HG03354 (cell line): ENCODE results near the gene CLCN7.
"Not testable (repeated sequence)": the region's sequence is repeated elsewhere in the genome, so short reads cannot be mapped to it uniquely, and the experiment has no call there.

ENCODE experiments used
- ATAC-seq: cut with Tn5 transposase; IDR thresholded peaks from one replicate; pipeline ENCODE4 v1.9.1; 2021; ENCODE audit warnings: mild to moderate bottlenecking; ENCODE audit not compliant: unreplicated experiment, poor library complexity, severe bottlenecking

CLCN7 gene

DNA sequence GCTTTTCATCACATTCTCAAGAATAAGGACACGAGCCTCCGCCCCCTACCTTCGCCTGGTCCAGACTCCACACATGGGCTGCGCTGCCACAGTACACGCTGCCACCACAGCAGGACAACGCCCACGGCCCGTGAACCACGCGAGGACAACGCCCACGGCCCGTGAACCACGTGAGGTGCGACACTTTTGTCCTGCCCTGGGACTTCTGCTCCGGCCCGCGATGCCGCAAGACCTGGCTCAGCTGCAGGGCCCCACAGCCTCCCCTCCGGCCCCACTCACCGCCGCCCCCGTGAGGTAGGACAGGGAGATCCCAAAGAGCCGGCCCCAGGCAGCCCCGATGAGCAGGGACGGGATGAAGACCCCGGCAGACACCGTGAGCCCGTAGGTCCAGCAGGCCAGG lies 24.6 kb downstream of the CLCN7 start:
- ATAC-seq: no peak

DNA sequence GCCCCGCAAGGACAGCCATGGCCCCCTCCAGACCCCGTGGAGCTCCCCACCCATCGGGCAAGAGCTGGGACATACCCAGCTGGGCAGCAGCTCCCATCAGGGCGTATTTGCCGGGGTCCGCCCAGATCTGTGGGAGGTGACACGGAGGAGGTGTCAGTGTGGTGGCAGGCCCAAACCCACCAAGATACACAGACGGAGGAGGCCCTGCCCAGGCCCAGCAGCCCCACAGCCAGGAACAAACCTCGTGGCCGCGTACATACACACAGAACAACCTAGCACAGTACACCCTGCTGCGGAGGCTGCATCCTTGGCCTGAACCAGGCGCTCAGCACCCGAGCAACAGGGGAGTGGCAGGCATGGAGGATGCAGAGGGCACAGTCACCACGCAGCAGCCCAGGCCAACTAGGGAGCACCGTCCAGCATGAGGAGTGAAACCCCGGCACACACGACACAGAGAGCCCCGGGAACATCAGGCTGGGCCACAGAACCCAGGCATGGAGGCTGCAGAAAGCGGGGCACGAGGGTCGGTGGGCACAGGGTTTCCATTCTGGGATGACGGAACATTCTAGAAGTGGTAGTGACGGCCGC lies 25.5 kb downstream of the CLCN7 start:
- no peak for ATAC-seq

DNA sequence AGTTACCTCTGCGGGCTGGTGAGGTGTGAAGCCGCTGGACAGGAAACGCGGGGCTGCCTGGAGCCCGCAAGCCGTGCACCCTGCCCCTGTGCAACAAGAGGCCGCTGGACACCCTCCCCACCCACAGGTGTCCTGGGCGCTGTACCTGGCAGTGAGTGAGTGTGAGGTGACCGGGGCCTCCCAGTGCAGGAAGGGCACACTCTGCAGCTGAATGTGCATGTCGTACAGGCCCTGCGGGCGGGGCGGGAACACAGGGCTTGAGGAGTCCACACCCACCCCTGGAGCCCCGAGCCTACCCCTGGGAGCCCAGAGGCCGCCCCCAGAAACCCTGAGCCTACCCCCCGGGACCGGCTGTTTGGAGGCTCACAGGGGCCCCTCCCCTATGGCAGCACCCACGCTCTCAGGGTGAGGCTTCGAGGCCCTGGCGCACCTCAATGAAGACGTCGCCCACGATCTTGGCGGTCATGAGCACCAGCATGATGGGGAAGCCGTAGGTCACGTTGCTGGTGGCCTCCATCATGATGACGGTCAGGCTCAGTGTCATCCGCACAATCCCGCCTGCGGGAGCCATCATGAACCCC lies 26.2 kb downstream of the CLCN7 start:
- ATAC-seq: no peak

DNA sequence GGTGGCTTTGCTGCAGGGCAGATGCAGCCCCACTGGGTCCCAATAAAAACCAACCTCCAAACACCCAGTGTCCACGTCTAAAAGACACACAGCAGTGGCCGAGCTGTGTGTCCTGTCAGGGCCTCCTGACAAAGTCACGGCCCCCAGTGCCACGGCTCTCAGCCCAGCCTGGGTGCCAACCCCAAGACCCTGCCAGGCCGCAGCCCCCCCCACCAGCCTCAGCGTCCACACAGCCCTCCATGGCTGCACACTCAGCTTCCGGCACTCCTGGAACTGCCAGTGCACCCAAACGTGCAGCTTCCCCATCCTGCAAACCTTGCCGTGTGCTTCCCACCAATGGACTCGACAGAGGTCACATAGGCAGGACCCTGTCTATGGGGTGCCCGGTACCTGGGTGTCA lies 26.9 kb downstream of the CLCN7 start:
- no peak for ATAC-seq

DNA sequence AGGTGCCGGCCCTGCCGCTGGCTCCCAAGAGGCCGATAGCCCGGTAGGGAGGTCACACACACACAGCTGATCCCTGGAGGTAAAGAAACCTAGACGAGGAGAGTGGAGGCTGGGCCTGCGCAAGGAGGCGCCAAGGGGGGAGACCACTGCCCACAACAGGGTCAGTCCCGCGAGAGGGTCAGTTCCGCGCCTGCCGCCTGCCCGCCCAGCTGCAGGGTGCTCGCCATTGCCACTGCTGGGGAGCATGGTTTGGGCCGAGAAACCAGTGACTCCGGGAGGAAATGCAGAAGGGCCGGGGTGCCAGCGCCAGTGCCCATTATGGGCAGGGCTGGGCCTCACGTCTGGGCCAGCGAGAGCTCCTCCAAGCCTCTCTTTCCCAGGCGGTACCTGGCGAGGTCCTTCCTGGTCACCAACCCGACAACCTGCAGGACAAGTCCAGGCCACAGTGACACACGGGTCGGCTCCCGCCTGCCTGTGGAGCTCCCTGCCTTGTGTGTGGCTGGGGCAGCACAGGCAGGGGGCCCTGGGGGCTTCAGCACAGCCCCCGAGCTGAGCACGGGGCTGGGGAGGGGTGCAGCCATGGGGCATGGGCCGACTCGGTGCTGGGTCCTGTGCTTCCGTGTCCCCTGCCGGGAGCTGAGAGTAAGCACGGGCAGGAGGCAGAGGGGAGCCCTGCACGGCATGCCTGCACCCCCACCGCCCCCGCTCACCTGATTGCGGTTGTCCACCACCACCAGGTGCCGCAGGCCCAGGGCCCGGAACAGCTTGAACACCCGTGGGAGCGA lies 28.3 kb downstream of the CLCN7 start:
- ATAC-seq: no peak

DNA sequence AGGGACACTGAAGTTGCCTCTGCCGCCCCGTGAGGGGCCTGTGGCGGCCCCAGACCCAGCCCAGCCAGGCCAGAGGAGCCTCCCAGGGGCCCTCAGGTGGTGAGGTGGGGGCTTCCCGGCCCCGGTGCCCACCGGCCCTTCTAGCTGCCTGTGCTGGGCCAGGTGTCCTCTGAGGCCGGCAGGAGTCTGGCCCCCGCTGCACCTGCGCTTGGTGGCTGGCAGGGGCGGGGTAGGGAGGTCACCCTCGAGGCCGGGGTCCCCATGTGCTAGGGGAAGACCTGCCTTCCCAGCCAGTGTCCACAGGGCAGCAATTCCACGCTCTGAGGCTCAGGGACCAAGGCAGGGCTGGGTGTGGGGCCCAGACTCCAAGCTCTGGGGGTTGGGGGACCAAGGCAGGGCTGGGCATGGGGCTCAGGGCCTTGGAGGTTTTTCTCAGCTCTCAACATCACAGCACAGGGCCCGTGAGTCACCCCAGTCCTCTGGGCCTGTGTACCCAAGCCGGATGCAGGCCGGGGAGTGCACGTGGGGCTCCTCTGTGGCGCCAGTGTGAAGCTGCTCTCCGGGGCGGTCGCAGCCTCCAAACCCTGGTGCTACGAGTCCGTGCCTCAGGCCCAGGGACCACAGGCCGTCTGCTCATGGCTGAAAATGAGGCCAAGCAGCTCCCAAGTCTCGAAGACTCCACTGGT lies 29.2 kb downstream of the CLCN7 start:
- ATAC-seq: no peak

DNA sequence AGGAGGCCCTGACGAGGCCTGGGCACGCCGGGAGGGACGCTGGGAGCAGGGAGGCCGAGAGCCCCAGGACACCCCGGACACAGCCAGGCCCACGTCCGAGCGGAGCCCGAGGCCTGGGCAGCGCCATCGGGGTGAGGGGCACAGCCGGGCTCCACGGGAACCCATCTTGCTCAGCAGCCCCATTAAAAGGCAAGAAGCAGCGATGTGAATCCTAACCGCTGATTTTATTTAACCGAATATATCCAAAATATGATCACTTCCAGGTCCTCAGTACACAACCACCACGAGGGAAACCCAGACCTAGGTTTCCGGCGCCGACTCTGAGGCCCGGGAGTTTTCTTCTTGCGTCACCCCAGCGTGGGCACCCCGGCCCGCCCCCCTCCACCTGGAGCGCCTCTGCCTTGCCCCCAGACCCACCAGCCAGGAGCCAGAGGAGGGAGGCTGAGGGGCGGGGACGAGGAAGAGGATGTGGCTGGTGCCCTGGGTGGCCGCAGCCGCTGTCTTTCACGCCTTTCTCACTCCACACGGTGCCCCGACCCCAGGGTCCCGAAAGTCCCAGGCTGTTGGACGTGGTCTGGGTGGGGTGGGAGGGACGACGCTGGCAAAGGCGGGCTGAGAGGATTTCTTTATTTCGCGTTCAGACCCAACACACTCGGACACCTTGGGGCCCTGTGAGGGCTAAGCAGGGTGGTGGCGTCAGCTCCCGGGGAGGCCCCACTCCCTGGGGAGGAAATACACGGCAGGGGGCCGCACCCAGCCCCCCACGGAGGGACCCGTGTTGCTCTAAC lies 29.9 kb downstream of the CLCN7 start:
- ATAC-seq: peak; percentile 58

DNA sequence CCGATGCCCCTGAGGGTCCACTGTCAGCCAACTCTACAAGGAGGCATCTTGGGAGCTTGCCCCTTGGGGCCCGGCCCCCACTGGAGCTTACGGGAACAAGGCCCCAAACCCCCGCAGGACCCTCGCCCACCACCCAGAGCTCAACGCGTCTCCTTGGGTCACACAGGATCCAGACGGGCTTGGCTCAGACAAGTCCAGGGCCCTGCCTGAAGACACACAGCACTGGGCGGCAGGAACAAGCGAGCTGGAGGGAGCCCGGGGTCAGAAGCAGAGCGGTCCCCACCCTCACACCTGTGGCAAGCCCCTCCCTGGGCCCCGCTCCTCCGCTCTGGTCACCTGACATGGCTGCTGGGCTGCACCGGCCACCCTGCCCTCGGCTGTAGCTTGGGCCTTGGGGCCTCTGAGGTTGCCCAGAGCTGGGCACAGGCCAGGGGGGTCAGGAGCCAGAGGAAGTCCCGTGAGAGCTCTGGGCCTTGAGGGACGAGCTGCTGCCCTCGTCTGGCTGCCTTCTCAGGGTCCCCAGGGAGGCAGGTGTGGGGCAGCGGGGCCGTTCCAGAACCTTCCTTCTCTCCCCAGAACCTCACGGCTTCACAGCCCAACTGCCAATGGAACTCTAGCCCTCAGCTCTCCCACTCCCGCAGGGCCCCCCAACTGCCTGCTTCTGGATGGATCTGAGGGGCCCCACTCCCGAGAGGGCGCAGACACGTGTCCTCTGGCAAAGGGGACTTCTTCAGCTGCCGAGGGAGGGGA lies 30.7 kb downstream of the CLCN7 start, which contains the start of gene CCDC154:
CCDC154 (minus strand) TSS at position 577 of the 750 bp plus-strand sequence; CDS start at position 343, 234 bp downstream.
- no peak for ATAC-seq

DNA sequence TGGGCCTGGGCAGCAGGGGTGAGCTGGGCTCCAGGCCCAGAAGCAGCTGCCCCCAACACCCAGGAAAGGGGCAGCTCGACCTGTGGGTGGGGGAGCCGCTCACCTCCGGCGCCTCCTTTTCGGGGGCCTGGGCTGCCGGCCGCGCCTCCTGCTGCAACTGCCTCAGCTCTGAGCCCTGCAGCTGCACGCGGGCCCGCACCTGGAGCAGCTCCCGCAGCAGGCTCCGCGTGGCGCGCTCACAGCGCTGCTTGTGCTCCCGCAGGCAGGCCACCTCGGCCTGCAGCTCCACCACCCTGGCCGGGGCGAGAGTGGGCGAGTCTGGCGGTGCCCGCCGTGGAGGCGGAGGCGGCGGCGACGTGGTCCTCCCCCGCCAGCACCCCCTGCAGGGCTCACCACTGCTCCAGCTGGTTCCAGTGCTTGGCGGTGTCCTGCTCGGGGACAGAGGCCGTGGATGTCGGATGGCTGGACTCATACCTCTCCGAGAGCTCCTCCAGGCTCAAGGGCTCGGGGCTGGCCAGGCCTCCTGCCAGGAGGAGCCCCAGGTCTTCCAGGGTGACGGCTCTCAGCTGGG lies 31.3 kb downstream of the CLCN7 start:
- no peak for ATAC-seq

DNA sequence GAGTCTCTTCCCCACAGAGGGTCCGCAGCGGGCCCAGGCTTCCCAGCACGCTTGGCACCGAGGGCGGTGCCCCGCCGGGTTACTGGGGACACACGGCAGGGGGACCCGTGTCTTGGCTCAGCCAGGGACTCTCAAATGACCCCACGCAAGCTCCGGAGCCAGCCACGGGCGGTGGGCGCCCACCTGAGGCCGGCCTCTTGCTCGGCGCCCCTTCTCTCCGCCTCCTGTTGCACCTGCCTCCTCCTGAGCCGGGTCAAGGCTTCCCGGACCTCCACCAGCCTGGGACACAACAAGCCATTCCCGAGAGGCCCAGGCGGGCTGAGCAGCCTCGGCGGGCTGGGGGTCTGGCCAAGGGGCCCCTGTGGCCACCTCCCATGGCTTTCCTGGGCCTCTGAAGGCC lies 32.1 kb downstream of the CLCN7 start:
- ATAC-seq: no peak

DNA sequence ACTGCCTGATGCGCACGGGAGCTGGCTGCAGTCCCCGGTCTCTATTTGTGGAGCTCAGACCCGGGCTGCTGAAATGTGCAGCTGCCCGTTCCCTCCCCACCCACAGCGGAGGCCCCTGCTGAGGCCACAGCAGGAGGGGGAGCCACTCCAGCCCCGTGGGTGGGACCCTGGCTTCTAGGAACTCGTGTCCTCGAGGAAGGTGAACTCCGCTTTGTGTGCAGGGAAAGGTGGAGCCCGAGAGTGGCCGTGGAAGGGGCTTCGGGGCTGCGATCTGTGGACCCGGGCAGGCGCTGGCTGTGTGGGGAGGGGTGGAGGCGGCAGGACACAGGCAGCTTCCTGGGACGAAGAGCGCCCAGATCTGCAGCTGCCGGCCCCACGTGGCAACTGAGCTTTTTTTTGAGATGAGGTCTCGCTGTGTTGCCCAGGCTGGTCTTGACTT lies 33.4 kb downstream of the CLCN7 start:
- ATAC-seq: no peak

DNA sequence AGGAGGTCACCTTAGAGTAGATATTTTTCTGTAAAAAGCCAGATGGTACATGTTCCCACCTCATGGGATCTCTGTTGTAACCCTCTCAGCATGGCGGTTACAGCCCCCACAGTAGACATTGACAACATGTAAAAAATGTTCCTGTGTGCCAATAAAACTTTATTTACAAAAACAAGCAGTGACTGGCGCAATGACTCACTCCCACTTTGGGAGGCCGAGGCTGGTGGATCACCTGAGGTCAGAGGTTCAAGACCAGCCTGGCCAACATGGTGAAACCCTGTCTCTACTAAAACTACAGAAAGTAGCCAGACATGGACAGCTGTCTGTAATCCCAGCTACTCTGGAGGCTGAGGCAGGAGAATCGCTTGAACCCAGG lies 35.1 kb downstream of the CLCN7 start:
- ATAC-seq: not testable (repeated sequence)

DNA sequence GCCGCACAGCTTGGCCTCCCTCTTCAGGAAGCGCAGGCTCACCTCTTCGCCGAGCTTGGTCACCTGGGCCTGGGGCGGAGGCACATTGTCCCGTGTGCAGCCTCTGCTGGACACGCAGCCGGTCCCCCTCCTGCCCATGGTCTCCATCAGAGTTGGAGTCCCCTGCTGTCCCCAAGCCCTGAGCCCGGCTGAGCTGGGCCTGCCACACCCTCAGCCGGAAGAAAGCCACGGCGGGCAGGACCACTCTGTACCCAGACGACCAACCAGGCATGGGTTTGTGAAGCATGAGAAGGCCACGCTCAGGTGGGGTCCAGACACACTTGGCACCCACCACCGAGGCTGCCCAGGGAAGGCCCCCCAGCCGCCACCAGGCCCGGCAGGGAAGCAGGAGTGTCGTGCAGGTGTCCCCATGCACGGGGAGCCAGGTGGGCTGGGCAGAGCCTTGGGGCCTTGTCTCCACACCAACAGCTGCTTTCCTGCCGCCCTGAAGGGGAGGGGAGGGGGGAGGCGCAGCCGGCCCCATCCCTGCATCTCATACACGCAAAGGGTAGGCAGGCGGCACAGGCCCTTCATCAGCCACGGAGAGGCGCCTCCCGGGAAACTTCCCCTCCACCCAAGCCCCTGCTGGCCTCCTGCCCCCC lies 35.6 kb downstream of the CLCN7 start:
- no peak for ATAC-seq

DNA sequence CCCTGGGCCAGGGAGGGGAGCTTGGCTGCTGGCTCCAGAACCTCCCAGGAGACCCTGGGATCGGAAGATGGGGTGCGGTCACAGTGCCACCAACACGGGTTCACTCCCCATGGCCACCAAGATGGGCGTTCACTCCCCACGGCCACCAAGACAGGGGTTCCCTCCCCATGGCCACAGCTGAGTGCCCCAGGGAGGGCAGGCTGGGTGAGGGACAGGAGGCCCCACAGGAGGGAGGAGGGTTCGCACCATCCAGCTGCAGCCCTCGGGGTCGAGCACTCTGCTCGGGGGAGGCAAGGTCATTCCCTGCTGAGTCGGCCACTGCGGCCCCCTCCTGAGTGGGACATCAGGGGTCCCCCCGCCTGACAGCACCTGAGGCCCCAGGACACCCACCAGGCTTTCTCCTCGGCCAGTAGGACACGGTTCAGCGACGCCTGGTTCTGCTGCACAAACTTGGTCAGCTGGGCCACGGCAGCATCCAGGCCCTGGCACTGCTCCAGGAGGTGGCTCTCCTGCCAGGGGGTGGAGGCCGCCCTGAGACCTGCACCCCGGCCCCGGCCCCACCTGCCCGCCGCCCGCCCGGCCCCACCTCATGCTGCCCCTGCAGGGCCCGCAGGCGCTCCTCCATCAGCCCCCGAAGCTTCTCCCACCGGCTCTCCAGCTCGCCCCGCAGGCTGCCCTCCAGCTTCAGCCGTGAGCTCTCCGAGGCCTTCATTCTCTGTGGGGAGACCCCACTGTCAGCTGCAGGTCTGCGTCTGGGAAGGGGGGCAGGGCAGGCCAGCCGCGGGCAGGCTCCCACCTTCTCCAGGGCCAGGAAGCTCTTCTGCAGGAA lies 36.4 kb downstream of the CLCN7 start:
- no peak for ATAC-seq

DNA sequence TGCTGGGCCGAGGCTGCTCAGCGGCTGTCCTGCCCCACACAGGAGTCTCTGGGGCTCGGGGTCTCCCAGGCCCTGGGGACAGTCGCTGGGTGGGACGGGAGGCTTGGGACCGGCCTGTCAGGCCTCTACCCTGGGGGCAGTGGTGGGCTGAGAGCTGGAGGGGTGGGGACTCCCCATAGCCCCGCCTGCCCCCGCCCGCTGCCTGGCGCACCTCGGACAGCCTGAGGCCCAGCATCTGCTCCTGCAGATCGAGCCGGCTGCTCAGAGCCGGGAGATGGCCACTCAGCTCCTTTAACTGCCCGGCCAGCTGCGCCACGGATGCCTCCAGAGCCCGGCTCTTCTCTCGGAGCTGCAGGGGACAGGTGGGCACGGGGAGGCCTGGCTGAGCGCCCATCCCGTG lies 37.2 kb downstream of the CLCN7 start:
- no peak for ATAC-seq

DNA sequence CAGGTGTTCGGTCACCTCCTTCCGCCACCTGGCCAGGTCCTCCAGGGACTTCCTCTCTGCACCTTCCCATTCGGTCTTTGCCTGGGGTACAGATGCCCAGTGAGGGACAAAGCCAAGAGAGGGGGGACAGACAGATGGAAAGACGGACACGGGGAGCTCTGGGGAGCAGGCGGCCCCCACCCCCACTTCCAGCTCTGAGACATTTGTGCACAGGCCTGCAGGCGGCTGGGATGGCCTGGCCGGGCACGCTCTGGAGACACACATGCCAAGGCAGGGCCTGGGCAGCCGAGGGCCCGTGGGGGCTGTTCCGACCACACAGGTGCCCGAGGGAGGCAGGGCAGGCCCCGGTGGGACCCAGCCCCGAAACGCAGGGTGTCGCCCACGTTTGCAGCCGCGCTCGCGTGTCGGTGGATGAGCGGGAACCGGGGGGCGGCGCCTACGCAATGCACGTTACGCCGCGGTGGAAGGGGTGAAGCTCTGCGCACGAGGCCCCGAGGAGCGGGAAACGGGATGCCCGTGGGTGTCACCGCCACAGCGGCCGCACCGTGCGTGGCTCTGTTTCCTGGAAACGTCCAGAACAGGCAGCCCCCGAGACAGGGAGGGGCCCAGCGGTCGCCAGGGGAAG lies 38.0 kb downstream of the CLCN7 start:
- ATAC-seq: no peak
